ENCODE measurements around the gene COX19.
"Not testable (repeated sequence)": the region's sequence is repeated elsewhere in the genome, so short reads cannot be mapped to it uniquely, and the experiment has no call there.

Gene COX19

DNA sequence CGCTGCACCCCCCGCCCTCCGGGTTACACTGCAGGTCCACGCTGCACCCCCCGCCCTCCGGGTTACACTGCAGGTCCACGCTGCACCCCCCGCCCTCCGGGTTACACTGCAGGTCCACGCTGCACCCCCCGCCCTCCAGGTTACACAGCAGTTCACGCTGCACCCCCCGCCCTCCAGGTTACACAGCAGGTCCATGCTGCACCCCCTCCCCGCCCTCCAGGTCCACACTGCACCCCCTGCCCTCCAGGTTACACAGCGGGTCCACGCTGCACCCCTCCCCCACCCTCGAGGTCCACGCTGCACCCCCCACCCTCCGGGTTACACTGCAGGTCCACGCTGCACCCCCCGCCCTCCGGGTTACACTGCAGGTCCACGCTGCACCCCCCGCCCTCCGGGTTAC is 51.3 kb downstream of the COX19 start:
- DNase-seq (ENCODE audit: low read depth): not testable (repeated sequence)

DNA sequence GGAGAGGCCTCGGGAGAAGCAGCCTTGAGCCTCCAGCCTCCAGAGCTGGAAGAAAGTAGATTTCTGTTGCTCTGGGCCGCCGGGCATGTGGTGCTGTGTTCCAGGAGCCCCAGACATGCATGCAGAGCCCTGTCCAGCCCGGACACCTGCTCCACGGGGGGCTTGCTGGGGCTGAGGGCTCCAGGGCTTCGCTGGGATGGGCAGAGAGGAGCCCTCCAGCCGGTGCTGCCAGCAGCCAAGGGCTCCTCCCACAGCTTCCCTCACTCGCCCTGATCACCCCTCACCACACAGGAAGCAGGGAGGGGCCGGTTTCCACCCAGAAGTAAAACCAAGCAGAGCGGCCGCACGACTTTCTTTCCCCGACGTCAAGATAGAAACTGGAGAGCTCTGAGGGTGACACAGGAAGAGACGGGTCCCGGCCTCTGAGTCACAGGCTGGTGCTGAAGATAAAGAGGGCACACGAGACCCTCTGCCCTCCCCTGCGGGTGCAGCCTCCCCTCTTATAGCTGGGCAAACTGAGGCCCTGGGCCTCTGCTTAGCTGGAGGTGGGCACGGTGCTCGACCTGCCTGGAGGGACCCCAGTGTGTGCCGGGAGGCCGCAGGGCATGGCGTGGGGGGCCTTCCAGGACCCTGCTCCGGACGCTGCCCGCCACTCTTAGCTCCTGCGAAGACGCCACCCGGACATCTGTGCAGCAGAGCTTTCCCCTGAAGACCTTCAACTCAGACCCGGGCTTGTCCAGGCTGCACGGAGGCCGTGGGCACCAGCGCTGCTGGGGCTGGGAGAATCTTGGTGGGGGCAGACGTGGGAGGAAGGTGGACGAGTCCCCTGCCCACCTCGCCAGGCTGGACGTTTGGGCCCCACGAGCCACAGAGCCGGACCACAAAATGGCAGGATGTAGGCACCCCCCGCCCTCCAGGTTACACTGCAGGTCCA is 52.0 kb downstream of the COX19 start:
- peak; percentile 25 for DNase-seq (ENCODE audit: low read depth)

DNA sequence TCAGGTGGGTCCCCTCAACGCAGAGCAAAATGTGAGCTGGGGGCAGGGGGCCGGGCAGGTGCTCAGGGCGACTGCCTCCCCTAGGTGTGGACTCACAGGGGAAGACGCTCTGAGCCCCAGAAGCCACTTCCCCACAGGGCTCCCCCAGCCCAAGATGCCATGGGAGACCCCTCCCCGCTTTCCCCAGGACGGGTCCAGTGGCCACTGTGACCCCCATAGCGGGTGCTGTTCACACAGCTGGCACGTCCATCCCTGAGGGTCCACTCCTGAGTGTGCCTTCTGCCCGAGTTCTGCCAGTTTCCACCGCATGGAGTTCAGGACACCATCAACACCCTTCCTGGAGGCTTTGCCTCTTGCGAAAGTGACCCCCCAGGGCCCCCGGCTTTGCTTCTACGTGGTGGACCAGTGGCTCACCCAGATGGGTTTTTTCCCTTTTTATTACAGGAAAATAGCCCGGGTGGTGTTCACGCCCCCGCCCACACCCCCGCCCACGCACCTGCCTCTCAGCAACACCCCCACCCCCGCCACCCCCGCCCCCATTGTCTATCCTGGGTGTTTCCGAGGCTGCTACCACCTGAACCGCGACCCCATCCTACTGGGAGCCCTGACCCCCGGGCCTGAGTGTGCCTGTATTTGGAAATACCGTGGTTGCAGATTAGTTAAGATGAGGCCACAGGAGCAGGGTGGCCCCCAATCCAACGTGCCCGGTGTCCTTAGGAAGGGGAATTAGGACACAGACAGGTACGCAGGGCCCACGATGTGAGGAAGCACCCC is 52.8 kb downstream of the COX19 start:
- no peak for DNase-seq (ENCODE audit: low read depth)

DNA sequence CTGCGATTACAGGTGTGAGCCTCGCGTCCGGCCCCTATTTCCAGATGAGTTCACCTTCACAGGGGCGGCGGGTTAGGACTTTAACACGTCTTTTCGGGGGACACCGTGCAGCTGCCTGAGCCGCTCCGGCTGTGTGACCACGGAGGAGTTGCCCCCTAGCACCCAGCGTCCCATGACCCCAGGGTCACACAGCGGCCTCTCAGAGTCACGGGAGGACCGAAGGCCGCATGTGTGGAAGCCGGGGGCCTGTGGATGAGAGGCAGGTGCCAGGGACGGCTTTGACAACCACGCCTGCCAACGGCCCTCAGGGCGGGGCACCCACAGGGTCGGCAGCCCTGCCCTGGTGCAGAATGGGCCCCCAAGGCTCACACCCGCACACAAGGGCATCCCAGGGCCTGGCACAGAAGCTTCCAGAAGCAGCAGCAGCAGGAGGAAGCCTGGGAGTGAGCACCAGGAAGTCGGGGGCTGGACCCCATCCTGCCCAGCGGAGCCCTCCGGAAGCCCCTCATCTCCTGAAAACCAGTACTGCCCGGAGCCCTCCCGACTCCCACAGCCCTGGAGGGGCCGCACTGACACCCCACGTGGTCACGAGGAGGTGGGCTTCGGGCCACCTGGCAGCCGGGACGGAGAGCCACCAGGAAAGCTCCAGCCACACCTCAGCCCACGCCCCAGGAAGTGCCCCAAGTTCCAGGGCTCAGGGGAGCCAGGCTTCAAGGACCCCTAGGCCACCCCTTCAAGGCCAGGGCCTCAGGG is 53.6 kb downstream of the COX19 start:
- no peak for DNase-seq (ENCODE audit: low read depth)

DNA sequence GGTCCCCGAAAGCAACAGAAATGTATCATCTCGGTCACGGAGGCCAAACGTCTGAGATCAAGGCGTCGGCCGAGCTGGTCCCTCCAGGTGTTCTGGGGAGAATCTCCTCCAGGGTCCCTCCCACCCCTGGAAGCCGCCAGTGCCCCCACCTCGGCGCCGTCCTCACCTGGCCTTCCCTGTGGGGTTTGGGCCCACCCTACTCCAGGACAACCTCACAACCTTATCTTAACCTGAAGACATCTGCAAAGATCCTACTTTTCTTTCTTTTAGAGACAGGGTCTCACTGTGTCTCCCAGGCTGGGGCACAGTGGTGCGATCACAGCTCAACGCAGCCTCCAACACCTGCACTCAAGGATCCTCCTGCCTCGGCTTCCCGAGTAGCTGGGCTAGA is 54.3 kb downstream of the COX19 start:
- no peak for DNase-seq (ENCODE audit: low read depth)

DNA sequence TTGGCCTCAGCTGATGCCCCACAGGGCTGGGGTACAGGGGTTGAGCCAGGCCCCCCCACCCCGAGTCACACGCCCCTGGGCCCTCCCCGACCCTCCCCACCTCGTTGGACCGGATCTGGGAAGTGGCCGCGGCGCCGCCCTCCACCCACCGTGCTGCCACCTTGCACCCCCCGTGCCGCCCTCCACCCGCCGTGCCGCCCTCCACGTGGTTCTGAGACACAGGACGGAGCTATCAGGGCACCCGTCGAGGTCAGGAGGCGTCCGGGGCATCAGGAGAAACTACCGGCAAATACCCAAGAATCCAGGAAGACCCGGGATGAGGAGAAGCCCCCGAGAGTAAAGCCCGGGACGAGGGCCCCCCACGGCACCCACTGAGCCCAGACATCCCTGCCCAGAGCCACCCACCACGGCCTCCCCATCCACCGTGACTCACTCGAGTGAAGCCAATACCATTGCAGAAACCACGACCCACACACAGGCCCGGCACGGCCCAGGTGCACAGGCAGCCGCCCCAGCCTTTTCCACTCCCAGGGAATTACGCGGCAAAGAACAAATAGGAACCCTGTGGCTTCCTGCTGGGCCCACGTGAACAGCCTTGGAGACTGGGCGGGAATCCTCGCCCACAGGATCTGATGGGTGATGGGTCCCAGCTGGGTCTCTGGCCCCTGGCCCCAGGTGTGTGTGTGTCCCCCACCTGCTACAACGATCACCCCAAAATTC is 54.8 kb downstream of the COX19 start:
- DNase-seq (ENCODE audit: low read depth): no peak

DNA sequence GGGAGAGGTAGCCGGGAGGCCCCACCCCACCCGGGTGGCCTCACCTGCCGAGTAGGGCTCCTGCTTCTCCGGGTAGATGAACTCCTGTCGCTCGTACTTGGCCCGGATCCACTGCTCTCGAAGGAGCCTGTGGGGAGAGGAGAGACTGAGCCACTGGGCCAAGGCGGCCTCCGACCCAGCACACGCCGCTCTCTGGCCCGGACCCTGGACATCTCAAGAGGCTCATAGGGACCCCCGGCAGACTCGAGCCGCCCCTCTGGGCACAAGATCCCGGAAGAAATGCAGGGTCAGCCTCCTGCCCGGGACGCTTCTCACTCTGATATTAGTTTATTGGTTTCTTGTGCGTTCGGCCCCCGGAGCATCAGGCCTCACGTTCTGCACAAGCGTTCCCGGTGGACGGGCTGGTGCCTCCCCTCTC is 55.4 kb downstream of the COX19 start:
- no peak for DNase-seq (ENCODE audit: low read depth)

DNA sequence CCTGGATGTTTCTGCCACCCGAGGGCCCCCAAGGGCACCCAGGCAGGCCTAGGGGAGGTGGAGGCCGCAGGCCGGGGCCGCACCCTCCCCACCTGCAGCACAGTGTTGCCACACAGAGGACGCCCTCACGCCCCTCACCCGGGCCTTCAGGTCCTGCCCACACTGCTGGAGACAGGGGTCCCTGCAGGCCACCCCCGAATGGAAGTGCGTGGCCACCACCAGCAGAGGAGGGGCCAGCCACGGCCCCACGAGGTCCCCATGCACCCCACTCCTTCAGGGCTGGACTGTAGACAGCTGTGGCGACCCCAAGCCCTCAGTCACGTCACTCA is 56.3 kb downstream of the COX19 start:
- no peak for DNase-seq (ENCODE audit: low read depth)

DNA sequence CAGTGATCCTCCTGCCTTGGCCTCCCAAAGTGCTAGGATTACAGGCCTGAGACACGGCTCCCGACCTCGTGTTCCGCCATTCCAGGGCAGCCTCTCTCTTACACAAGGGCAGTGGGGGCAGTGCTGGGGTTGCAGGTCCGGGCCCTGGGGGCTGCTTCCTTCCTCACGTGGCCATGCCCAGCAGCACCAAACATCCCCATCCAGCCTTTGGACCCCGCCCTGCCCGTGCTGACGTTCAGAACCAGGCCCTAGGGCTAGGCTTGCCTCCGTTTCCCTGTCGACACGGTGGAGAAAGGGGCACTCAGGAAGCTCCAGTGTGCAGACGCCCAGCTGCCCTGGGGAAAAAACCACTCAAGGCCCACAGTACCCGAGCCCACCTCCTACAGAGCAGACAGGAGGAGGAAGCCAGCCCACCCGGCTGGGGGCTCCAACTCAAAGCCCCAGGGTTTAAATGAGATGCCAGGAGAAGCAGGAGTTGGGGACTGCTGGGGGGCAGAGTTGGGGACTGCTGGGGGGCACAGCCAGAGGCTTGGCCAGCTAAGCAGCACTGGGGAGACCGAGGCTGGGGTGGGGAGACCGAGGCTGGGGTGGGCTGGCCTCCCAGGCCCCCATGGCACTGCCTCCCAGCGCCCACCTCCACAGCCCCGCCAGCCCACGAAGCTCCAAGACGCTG is 56.8 kb downstream of the COX19 start:
- DNase-seq (ENCODE audit: low read depth): no peak

DNA sequence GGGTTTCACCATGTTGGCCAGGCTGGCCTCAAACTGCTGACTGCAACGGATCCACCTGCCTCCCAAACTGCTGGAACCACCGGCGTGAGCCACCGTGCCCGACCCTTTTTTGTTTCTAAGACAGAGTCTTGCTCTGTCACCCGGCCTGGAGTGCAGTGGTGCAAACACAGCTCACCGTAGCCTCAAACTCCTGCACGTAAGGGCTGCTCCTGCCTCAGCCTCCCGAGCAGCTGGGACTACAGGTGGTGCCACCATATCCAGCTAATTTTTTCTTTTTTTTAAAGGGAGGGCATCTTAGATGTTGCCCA is 57.3 kb downstream of the COX19 start:
- DNase-seq (ENCODE audit: low read depth): no peak

DNA sequence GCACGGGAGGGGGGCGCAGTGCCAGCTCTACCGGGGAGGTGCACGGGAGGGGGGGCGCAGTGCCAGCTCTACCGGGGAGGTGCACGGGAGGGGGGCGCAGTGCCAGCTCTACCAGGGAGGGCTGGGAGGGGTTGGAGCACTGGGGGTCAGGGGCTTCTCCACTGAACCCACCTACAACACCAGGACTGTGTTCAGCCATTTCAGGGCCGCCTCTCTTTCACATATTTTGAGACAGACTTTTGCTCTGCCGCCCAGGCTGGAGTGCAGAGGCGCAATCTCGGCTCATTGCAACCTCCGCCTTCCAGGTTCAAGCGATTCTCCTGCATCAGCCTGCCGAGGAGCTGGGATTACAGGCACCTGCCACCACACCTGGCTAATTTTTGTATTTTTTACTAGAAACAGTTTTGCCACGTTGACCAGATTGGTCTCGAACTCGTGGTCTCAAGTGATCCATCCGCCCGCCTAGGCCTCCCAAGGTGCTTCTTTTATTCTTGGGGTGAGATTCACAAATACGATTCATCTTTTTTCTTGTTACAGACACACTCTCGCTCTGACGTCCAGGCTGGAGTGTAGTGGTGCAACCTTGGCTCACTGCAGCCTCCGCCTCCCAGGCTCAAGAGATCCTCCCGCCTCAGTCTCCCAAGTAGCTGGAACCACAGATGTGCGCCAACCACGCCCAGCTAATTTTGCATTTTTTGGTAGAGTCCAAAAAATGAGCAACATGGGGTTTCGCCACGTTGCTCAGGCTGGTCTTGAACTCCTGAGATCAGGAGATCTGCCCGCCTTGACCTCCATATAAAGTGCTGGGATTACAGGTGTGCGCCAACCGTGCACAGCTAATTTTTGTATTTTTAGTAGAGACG is 57.9 kb downstream of the COX19 start:
- DNase-seq (ENCODE audit: low read depth): no peak

DNA sequence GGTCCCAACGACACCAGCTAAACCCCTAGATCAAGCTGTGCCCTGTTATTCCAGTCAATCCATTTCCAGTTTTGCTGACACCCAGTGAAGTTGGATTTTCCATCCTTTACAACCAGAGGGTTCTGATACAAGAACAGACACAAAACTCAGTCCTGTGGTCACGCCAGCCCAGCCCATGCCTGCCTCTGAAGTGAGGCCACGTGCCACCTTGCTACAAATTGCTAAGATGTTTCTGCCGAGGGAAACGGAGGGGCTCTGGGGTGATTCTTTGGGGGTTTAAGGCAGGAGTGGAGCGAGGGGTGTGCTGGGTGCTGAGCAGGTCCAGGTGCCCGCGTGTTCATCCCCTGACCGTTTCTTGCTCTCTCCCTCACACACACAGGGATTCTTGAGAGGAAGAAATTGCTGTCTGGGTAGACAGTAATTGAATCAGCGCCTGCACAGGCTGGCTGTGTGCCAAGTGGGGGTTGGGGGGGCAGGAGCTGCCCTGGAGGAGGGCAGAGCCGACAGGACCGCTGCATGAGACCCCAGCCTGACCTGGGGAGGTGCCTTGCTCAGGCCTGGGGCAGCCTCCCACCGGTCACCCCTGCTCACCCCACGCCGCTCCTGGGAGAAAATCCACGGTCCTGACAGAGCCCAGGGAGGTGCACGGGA is 58.9 kb downstream of the COX19 start:
- no peak for DNase-seq (ENCODE audit: low read depth)
